ENCODE data around the gene SLC22A23.

GRCh38 chr6:3396503-3397180 is 60.2 kb downstream of the SLC22A23 start:
- TF ChIP-seq CTCF (IDR thresholded peaks at IDR 0.05; ENCODE audit: low read depth, low read length, poor library complexity, severe bottlenecking) = no peak
- no peak for TF ChIP-seq EZH2phosphoT487 (IDR thresholded peaks at IDR 0.05; ENCODE audit: borderline replicate concordance, low read length)

All from DOHH2 (cell line).